GM18502 (cell line): ENCODE results near the gene ZNF316.

Source experiments
- ATAC-seq: cut with Tn5 transposase; IDR thresholded peaks from one replicate; pipeline ENCODE4 v1.9.1; 2021; ENCODE audit warnings: mild to moderate bottlenecking; ENCODE audit not compliant: unreplicated experiment, poor library complexity

The ZNF316 gene

GRCh38 chr7:6636741-6637543 lies at the start of gene ZNF316:
Gene ZNF316 (plus strand): TSS chr7:6637318. CDS start chr7:6642410, 5,092 bp downstream.
- ATAC-seq, result peak; percentile 67

GRCh38 chr7:6588566-6588965 lies 48.6 kb upstream of the ZNF316 start:
- no peak for ATAC-seq

- ATAC-seq, result no peak
Observed at GRCh38 chr7:6589151-6589828, 47.8 kb upstream of the ZNF316 start.

- ATAC-seq, result peak; percentile 89
Observed at GRCh38 chr7:6589829-6590644, 47.1 kb upstream of the ZNF316 start, which contains the start of gene INTS15. Gene INTS15 (plus strand): TSS chr7:6590021. CDS start chr7:6590284, 263 bp downstream.

- peak; percentile 23 for ATAC-seq
Observed at GRCh38 chr7:6590645-6591110, 46.4 kb upstream of the ZNF316 start.

GRCh38 chr7:6600093-6600492 lies 37.0 kb upstream of the ZNF316 start:
- no peak for ATAC-seq

GRCh38 chr7:6604458-6604857 lies 32.7 kb upstream of the ZNF316 start:
- ATAC-seq, result no peak

GRCh38 chr7:6606866-6607583 lies 30.1 kb upstream of the ZNF316 start:
- ATAC-seq, result no peak

GRCh38 chr7:6607651-6608051 lies 29.5 kb upstream of the ZNF316 start:
- ATAC-seq, result no peak

GRCh38 chr7:6608081-6608480 lies 29.0 kb upstream of the ZNF316 start:
- no peak for ATAC-seq

GRCh38 chr7:6608794-6609193 lies 28.3 kb upstream of the ZNF316 start:
- ATAC-seq, result no peak

GRCh38 chr7:6612819-6613218 lies 24.3 kb upstream of the ZNF316 start:
- ATAC-seq, result no peak

GRCh38 chr7:6613706-6614105 lies 23.4 kb upstream of the ZNF316 start:
- ATAC-seq, result no peak

- ATAC-seq, result no peak
Observed at GRCh38 chr7:6614953-6615722, 22.0 kb upstream of the ZNF316 start, which contains the start of gene ZNF853. Gene ZNF853 (plus strand): TSS chr7:6615610. CDS start chr7:6616175, 565 bp downstream.

- no peak for ATAC-seq
Observed at GRCh38 chr7:6615723-6616555, 21.2 kb upstream of the ZNF316 start.

- ATAC-seq, result no peak
Observed at GRCh38 chr7:6616854-6617643, 20.1 kb upstream of the ZNF316 start.

- no peak for ATAC-seq
Observed at GRCh38 chr7:6618621-6619020, 18.5 kb upstream of the ZNF316 start.

GRCh38 chr7:6619961-6620360 lies 17.2 kb upstream of the ZNF316 start:
- no peak for ATAC-seq
